Ovary (tissue), 3 donors: ENCODE results near the gene MAP1LC3B.

Experiments used
- EP300 ChIP-seq: sonication (generic); formaldehyde crosslinking; IDR thresholded peaks from one replicate; pipeline ENCODE4 v1.6.1; 2017; ENCODE audit warnings: antibody characterized with exemption
- POLR2A ChIP-seq: fragments of 450-650 bp; IDR thresholded peaks from one replicate; pipeline ENCODE4 v1.6.1; 2017; ENCODE audit warnings: antibody characterized with exemption, mild to moderate bottlenecking, moderate library complexity
- TF ChIP-seq, protein P1 (sequence below), 3 donors: fragments of 450-650 bp in 2 of 3; fragments of 200-600 bp in 1 of 3; IDR thresholded peaks; one replicate each; pipeline versions ENCODE4 v1.5.1 to v1.8.0; 2016 to 2022; ENCODE audit warnings: antibody characterized with exemption in 3 of 3, mild to moderate bottlenecking in 1 of 3
- donor health status: DM: no; HTN: no; CAD: no.

DNA sequence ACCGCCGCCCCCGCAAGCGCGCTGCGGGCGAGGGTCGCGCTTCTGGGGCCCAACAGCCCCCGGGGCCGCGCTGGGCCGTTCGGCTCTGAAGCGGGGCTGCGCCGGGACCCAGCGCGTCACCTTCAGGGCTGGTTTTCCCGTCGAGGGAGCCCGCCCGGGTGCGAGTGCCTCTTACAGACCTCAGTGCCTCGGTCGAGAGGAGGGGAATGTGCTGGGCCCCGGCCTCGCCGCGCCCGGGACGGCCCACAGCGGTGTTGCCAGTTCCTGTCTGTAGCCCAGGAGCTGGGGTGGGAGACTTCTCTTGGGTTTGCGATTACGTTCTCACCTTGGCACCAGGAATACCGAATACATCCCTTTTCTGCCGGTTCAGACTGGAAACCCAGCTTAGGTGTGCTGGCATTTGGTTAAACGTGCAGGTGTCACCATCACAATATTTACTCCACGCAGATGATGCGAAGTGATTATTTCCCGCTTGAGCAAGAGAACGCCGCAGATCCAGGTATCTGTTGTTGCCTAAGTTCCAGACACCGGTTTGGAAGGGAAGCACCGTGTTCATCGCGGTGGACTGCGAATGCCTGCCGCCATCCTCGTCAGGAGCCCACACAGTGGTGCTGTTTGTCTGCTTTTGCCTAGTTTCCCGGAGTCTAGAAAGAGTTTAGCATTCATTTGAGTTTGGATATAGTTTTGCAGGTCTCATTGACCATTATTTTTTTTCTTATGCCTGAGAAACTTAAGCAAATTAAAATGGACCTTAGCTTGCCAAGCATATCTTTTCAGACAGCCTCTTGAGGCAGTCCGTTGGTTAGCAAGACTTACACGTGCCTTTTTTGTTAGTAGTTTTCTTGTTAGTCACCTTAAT, 914 bp downstream of the MAP1LC3B start:
- TF ChIP-seq, protein P1, sequence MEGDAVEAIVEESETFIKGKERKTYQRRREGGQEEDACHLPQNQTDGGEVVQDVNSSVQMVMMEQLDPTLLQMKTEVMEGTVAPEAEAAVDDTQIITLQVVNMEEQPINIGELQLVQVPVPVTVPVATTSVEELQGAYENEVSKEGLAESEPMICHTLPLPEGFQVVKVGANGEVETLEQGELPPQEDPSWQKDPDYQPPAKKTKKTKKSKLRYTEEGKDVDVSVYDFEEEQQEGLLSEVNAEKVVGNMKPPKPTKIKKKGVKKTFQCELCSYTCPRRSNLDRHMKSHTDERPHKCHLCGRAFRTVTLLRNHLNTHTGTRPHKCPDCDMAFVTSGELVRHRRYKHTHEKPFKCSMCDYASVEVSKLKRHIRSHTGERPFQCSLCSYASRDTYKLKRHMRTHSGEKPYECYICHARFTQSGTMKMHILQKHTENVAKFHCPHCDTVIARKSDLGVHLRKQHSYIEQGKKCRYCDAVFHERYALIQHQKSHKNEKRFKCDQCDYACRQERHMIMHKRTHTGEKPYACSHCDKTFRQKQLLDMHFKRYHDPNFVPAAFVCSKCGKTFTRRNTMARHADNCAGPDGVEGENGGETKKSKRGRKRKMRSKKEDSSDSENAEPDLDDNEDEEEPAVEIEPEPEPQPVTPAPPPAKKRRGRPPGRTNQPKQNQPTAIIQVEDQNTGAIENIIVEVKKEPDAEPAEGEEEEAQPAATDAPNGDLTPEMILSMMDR (IDR thresholded peaks at IDR 0.05): peak in 1 of 3 donors; percentile 25
- TF ChIP-seq POLR2A: peak; percentile 26
- no peak for TF ChIP-seq EP300
